Measurements from ENCODE around the gene RNF223.

DNA sequence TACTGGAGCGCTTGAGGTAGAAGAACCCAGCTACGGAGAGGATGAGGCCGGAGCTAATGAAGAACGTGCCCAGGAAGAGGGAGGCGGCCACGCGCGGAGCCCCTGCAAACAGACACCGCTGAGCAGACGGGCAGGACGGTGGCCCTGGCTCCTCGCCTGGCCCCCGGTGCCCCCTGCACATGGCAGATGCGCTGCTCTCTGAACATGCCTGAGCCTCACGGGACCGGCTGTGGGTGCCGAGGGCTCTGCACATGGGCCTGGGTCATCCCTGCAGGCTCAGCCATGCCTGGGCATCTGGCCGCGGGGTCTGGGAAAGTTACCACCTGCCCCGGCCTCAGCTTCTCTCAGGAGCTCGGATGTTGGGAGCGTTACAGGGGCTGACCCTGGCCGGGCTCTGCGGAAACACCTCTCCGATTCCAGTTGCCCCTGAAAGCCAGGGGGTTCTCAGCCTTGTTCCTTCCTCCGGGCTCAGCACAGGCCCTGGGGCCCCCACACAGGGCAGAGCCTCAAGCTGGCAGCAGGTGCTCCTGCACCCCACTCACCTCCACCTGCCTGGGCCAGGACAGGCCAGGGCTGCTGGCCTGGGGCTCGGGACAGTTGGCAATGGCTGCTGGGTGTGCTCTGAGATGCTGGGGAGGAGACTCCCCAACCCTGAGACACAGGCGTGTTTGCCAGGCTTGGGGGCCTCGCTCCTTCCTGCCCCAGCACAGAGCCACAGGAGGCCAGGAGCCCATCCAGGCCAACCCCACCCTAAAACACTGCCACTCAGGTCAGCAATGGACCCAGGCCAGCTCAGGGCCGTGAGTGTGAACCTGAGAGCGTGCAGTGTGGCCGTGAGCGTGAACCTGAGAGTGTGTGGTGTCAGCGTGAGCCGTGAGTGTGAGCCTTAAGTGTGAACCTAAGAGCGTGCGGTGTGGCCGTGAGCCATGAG is 12.1 kb upstream of the RNF223 start:
- TF ChIP-seq CTCF (IDR thresholded peaks at IDR 0.05; ENCODE audit: low read depth, low read length): no peak
- no peak for TF ChIP-seq POLR2A (IDR thresholded peaks at IDR 0.05; ENCODE audit: extremely low read depth, insufficient read length)
- TF ChIP-seq, protein P1, sequence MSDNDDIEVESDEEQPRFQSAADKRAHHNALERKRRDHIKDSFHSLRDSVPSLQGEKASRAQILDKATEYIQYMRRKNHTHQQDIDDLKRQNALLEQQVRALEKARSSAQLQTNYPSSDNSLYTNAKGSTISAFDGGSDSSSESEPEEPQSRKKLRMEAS (IDR thresholded peaks at IDR 0.05; ENCODE audit: low read depth, low read length): no peak
- TF ChIP-seq MYC (IDR thresholded peaks at IDR 0.05; ENCODE audit: low read depth, low read length): no peak

All from NB4 (cell line).